AG08396 (cell line): ENCODE measurements around the gene CCDC9B.

Experiments
- DNase-seq: peaks from one replicate; pipeline ENCODE4 v3.0.0; 2012; ENCODE audit warnings: low spot score, mixed read lengths

Gene CCDC9B

DNA sequence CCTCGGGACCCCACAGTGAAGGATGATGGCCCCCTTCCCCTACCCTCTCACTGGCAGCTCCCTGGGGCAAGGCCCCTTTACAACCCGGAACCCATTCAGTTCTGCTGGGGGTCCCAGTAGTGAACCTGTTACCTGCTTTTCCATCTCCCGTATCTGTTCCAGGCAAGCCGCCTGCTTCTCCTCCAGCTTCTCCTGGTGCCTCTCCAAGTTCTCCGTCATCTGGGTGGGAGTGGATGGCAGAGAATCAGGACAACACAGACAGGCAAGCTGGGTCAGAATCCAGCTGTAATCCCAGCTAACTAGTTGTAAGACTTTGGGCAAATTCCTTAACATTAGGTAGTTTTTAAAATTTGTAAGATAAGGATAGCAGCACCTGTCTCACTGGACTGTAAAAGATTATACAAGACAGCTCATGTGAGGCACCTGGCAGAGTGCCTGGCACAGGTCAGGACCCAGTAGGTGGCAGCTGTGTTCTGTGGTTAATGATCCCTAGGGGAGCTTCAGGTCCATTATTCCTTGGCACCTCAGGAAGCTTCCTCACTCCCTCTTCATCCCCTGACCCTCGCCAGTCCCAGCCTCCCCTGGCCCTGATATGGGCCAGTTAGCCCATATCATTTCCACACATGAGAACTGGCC lies 51.5 kb downstream of the CCDC9B start:
- DNase-seq: no peak

DNA sequence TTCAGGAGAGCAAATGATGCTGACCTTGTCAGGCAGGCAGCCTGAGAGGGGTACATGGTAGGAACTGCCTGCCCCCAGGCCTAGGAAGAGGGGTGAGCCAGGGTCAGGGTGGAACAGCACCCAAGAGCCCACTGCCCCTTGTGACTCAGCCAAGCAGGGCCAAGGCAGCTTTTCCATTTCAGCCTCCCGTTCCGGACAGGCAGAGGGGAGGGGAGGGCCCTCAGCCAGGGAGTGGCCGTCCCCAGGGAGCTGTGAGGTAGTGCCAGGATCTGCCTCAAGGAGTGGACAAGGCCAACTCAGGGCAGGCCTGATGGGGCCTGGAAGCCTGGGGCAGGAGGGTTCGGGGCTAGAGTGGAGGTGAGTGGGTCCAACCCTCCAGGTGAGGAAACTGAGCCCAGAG lies 52.8 kb downstream of the CCDC9B start:
- no peak for DNase-seq

DNA sequence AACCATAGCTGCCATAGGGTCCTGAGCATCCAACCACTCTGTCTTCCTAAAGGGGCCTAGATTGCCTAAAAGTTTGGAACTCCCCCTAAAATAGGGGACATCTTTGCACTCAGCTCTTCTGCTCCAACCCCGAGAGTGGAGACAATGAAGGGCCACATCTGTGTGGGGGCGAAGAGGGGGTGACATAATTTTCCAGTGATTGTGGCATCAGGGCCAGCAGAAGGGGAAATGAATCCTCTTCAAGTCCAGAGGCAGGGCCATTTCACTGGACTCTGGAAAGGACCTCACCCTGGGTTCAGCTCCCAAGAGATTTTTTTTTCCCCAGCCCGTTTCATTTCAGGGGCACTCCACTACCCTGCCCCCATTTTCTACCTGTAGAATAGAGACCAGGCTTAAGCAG lies 53.2 kb downstream of the CCDC9B start:
- DNase-seq: no peak

DNA sequence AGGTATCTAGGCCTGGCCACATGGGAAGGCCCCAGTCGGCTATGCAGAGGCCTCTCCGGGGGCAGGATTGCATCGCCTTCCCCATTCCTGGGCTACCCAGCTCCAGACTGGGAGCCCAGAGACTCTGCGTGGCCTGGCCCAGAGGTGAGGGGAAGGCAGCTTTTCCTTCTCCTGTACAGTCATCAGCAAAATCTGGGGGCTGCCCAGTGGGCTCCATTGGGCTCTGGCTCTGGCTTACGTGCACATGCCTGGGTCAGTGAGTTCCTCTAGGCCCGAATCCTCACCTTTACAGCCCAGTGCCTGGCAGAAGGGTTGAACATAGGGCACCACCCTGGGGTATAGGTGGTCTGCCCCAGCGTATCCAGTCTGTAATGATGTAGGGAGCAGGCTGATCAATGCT lies 53.9 kb downstream of the CCDC9B start:
- no peak for DNase-seq

DNA sequence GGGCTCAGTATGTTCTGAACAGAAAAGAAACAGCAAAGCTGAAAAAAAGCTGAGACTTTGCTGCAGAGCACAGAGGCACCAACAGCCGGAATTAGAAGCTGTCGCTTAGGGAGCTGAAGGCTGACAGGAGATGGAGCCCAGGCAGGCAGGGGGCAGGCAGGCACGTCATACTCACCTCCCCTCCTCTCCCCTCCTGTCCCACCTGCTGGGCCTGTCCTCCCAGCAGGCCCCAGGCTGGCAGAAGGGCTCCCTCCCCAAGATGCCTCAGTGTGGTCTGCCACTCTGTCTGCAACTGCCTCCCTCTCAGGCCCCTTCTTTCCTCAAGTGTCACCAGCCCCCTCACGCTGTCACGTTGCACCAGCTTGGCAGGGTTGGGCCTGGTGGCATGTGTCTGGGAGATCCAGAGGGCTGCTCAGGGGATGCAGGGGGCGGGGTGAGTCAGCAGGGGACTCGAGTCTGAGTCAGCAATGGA lies 54.6 kb downstream of the CCDC9B start:
- no peak for DNase-seq

DNA sequence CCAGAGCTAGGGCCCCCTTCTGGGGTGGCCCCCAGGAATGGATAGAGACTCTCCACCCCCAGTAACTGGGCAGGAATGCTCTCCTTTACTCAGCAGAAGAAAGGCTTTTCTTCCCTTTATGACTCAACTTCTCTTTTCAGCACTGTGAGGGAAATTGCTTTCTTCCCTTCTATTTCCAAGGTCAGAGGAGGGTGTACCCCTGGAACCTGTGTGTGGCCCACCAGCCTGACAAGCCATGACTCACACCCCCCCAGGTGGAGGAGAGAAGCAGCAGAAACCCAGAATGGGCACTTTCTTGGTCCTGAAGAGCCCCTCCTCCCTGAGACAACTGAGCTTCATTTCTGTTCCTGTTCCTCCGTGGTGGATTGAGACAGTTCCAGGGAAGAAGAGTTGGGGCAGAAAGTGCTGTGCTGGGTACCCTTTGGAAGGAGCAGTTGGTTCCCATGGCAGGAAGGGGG lies 55.2 kb downstream of the CCDC9B start:
- peak; percentile 53 for DNase-seq

DNA sequence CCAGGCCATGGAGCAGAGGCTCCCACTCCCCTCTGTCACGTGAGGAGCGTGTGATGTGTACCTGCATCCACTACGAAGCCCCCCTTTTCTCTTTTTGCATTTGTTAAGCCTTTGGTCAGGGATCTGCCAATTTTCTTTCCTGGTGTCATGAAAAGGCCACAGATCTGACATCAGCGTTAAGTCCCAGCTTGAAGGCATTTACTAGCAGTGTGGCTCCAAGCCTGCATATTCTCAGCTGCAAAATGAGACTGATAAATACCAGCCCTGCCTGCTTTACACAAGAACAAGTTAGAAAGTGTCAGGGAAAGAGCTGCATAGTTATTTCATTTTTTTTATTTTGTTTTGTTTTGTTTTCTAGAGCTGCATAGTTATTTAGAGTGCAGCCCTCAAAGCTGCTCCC lies 55.6 kb downstream of the CCDC9B start:
- no peak for DNase-seq

DNA sequence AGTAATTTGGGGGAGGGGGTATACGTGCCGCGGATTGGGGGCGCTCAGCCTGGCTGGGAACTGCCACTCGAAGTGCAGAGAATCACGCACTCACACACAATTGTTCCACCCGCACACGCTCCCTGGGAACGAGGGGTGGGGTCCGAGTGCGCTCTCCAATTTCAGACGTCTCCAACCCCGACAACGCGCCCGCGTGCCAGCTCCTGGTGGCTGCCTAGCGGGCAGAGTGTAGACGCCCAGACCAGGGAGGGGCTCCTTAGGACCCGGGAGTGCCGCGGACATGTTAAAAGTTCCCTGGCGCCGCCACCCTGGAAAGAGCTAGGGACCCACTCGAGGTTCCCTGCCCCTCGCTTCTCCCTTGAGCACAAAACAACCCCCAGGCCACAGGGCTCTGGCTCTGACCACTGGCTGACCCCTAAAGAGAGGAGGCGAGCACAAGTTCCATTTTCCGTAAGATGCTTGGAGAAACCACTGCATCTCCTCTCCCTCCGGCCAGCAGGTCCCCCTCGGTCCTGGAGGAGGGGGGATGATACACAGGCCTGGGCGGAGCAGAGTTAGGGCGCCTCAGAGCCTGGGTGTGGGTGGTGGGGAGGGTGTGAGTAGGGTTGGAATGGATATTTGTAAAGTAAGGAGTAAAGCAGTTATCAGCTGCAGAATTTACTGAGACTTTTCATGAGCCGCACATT lies 57.0 kb downstream of the CCDC9B start:
- DNase-seq: no peak

DNA sequence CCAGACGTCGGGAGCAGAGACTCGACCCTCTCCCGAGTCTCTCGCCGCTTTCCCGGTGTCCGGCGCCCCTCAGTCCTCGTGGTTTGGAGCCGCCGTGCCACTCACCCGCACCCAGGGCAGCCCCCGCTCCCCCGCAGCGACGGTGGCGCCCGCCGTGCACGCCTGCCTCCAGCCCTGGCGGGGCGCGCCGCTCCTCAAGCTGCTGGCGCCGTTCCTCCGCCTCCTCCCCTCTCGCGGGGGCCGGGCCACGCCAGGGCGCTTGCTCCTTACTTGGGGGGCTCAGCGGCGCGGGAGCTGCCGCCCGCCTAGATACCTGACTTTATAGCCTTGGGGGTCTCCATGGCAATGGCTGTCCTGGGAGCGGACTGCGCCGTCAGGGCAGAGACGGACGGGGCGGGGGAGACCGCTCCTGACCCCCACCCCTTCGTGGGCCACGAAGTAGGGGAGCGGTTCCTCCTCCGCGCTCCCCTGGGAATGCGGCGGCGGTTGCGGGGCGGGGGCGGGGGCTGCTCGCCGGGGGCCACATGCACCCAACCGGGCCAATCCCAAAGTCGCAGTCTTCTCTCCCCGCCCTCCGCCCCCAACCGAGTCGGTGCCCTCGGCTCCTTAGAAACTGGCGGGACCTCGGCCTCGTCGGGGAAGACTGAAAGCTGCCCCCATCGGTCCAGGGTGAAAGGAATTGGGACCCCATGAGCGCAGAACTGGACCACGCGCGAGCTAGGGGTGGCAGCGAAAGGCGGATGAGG lies 57.7 kb downstream of the CCDC9B start, which contains the start of gene ANKRD63:
ANKRD63 (minus strand) TSS at position 196 of the 746 bp plus-strand sequence. CDS start 478 bp downstream, outside the sequence.
- peak; percentile 50 for DNase-seq

DNA sequence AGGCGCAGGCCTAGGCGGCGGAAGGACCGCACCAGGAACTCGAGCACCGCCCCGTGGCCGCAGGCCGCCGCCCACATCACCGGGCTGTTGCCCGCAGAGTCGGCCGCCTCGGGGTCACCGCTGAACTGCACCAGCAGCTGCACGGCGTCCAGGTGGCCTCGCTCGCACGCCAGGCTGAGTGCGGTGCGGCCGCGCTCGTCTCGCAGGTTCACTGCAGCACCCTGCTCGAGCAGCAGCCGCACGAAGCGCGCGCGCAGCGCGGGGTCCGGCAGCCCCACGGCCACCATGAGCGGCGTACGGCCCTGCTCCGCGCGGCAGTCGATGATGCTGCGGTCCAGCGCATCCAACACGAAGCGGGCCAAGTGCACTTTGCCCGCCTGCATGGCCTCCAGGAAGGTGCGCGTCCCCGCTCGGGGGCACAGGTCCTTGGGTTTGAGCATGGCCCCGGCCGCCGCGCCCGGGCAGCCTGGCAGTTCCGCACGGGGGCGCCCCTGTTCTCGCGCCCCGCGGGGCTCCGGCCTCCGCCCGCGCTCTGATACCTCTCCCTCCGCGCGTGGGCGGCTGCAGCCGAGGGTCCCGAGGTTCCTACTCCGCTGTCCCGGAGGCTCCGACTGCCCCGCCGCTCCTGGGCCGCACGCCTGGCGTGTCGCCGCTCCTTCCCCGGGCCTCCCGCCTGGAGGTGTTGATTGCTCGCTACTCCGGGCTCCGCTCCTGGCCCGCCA lies 58.4 kb downstream of the CCDC9B start:
- peak; percentile 58 for DNase-seq

DNA sequence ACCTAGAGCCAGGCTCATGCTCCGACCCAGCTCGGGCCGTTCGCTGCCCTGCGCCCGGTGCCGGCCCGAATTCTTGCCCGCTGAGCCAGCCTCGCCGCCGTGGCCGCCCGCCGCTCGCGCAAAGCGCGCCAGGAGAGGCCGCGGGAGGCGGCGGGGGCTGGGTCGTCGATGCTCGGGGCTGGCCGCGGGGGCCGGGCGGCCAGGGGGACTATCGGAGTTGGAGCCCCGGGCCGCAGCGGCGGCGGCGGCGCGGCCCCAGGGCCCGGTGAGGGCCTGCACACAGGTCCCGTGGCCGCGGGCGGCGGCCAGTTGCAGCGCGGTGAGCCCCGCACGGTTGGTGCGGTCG lies 59.0 kb downstream of the CCDC9B start:
- no peak for DNase-seq
